Measurements from ENCODE around the gene ANAPC4. TPM values are rescaled to one million over a fixed set of nuclear protein-coding genes. Genes with fewer than 3 reads are reported as not detected.

The ANAPC4 gene
- polyA plus RNA-seq, 2 of the 4 experiments (the other 2 are of a cell fraction) = 15.7 to 21.2 TPM

- no peak for TF ChIP-seq RARB (CRISPR knock-in tag; IDR thresholded peaks at IDR 0.05)
Measured at GRCh38 chr4:25361253-25361652, 15.8 kb upstream of the ANAPC4 start (continued).

GRCh38 chr4:25367004-25367621 lies 9.9 kb upstream of the ANAPC4 start:
- Histone ChIP-seq H3K27ac (no peak overlapping the region), H3K9me3 (no peaks in the 10 kb centered on the region), H3K4me3 (no peak overlapping the region), H3K4me2 (no peak overlapping the region), H3K4me1 (no peaks in the 10 kb centered on the region)
- peak in 1 of 2 experiments; percentile 39 for DNase-seq (ENCODE audit: low read depth in 1 of 2, low spot score in 1 of 2)
- ChIA-PET POLR2A (interaction anchor here (1.0 to 1.5 kb wide), 2 partner anchors 10 to 207 kb away, joined by 3 to 4 read pairs; partner anchors contain the start of genes ANAPC4 and SEPSECS), CTCF (interaction anchor here (0.5 to 5.3 kb wide), 15 partner anchors 9 to 723 kb away, joined by 3 to 31 read pairs (median 4); partner anchors contain the start of gene ZCCHC4)
- FAIRE-seq = no peak
- ATAC-seq = no peak
- 68% methylated on average over 2 of the region's 2 CpGs for WGBS (ENCODE audit: missing lambda C conversion rate)
- peak; percentile 52 for TF ChIP-seq SMC3 (IDR thresholded peaks at IDR 0.05)
- TF ChIP-seq RAD21 (conservative IDR thresholded peaks at IDR 0.05 in 1 of 2, IDR thresholded peaks at IDR 0.05 in 1 of 2) = peak; percentile 63 to 75; a peak in 4 of 5 replicates
- peak; percentile 68 for TF ChIP-seq CTCF (IDR thresholded peaks at IDR 0.05)
- no peak for TF ChIP-seq HOXB5 (CRISPR knock-in tag; IDR thresholded peaks at IDR 0.05)

DNA sequence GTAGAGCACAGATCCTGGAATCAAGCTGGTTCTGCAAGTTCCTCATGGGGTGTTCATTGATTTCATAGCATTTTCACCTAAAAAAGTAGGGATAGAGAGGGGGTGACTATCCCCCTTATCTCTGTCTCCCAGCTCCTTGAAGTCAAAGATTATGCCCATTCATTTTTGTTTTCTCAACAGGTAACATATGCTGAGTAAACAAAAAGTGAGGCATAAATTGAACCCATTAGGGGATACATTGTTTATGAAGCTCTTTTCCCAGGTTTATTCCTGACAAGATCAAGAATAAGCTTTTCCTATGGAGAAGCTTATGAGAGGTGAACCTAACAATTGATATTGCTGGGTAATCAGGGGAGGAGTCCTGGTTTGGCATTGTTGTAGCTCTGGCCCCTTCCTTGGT lies 9.2 kb upstream of the ANAPC4 start:
- ChIA-PET POLR2A (interaction anchor here (1.1 to 1.5 kb wide), 2 partner anchors 9 to 207 kb away, joined by 4 to 5 read pairs; partner anchors contain the start of genes ANAPC4 and SEPSECS), CTCF (interaction anchor here (0.7 to 5.3 kb wide), 11 partner anchors 8 to 390 kb away, joined by 3 to 31 read pairs (median 4); partner anchors contain the start of gene ZCCHC4)
- no peaks in the 10 kb centered on the region for H3K9me3 ChIP-seq
- TF ChIP-seq MAZ (IDR thresholded peaks at IDR 0.05; ENCODE audit: borderline replicate concordance, low read depth, low read length) = no peak
- peak; percentile 57 for TF ChIP-seq MAFK (IDR thresholded peaks at IDR 0.05; ENCODE audit: partially characterized antibody)
- H3K4me1 ChIP-seq = no peaks in the 10 kb centered on the region
- H3K4me3 ChIP-seq = no peak overlapping the region
- no peak for FAIRE-seq
- ATAC-seq = no peak
- no peak overlapping the region for H3K4me2 ChIP-seq
- no peak overlapping the region for H3K27ac ChIP-seq
- no peak for DNase-seq (ENCODE audit: low read depth in 1 of 2, low spot score in 1 of 2)

- FAIRE-seq = no peak
- H3K4me1 ChIP-seq = no peaks in the 10 kb centered on the region
- no peak overlapping the region for H3K4me2 ChIP-seq
- ATAC-seq = no peak
- H3K9me3 ChIP-seq = no peaks in the 10 kb centered on the region
- no peak overlapping the region for H3K27ac ChIP-seq
- TF ChIP-seq MAZ (IDR thresholded peaks at IDR 0.05; ENCODE audit: borderline replicate concordance, low read depth, low read length) (no peak), POLR2A (IDR thresholded peaks at IDR 0.05; ENCODE audit: low read length) (no peak), MYC (IDR thresholded peaks at IDR 0.05; ENCODE audit: borderline replicate concordance, low read length) (no peak), CBX8 (IDR thresholded peaks at IDR 0.05) (no peak), POLR2AphosphoS2 (conservative IDR thresholded peaks at IDR 0.05; ENCODE audit: low read length) (no peak), HMGXB4 (CRISPR knock-in tag; IDR thresholded peaks at IDR 0.05; ENCODE audit: borderline replicate concordance) (no peak), TP53 (CRISPR knock-in tag; IDR thresholded peaks at IDR 0.05) (no peak), KDM1A (IDR thresholded peaks at IDR 0.05; ENCODE audit: low read depth) (no peak), HOXB13 (CRISPR knock-in tag; IDR thresholded peaks at IDR 0.05; ENCODE audit: low read depth) (no peak), JUNB (IDR thresholded peaks at IDR 0.05) (no peak), CHD2 (IDR thresholded peaks at IDR 0.05; ENCODE audit: low read length, partially characterized antibody) (no peak), ZNF302 (CRISPR knock-in tag; IDR thresholded peaks at IDR 0.05) (no peak), NR3C1 (IDR thresholded peaks at IDR 0.05) (no peak), TFCP2L1 (CRISPR knock-in tag; IDR thresholded peaks at IDR 0.05) (no peak), MAX (IDR thresholded peaks at IDR 0.05) (no peak)
- TF ChIP-seq, protein P1, sequence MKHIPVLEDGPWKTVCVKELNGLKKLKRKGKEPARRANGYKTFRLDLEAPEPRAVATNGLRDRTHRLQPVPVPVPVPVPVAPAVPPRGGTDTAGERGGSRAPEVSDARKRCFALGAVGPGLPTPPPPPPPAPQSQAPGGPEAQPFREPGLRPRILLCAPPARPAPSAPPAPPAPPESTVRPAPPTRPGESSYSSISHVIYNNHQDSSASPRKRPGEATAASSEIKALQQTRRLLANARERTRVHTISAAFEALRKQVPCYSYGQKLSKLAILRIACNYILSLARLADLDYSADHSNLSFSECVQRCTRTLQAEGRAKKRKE (CRISPR knock-in tag; IDR thresholded peaks at IDR 0.05; ENCODE audit: low read depth) = no peak
- H3K4me3 ChIP-seq = no peak overlapping the region
- POLR2A ChIA-PET = interaction anchor here (1.1 kb wide), 1 partner anchor 9 kb away, joined by 5 read pairs; the partner anchor contains the start of gene ANAPC4
- WGBS (ENCODE audit: missing lambda C conversion rate) = 70% methylated on average over 6 of the region's 6 CpGs
- no peak for DNase-seq (ENCODE audit: low read depth in 1 of 2, low spot score in 1 of 2)
- CTCF ChIA-PET = interaction anchor here (0.7 to 5.3 kb wide), 6 partner anchors 11 to 388 kb away, joined by 3 to 31 read pairs (median 8); partner anchors contain the start of gene ZCCHC4
Measured at GRCh38 chr4:25368315-25368714, 8.7 kb upstream of the ANAPC4 start.
